K562 (cell line): Measurements from ENCODE around the gene AFDN. TPM values are rescaled to one million over a fixed set of nuclear protein-coding genes. Genes with fewer than 3 reads are reported as not detected.

Source experiments
- C11orf30 ChIP-seq: fragments of 450-650 bp; IDR thresholded peaks from 2 replicates; pipeline ENCODE4 v1.6.1; 2016; ENCODE audit warnings: low read depth, mild to moderate bottlenecking
- COPS2 ChIP-seq: fragments of 450-650 bp; conservative IDR thresholded peaks from 2 replicates; pipeline ENCODE4 v1.6.1; 2016; ENCODE audit warnings: mild to moderate bottlenecking, moderate library complexity
- FOXA1 ChIP-seq: fragments of 450-650 bp; IDR thresholded peaks from 2 replicates; pipeline ENCODE4 v1.6.1; 2016; ENCODE audit warnings: mild to moderate bottlenecking, borderline replicate concordance
- HDAC1 ChIP-seq, 2 experiments: fragments of 450-650 bp; IDR thresholded peaks; 2 replicates each; pipeline ENCODE4 v1.6.1; 2016 to 2017; ENCODE audit warnings: inconsistent platforms in 1 of 2, mild to moderate bottlenecking in 1 of 2, moderate library complexity in 1 of 2
- HNRNPUL1 ChIP-seq: fragments of 200-400 bp; formaldehyde crosslinking; IDR thresholded peaks from 2 replicates; pipeline ENCODE4 v1.6.1; 2017; ENCODE audit warnings: low read length
- MAFG ChIP-seq: fragments of 450-650 bp; conservative IDR thresholded peaks from 2 replicates; pipeline ENCODE4 v1.6.1; 2016; ENCODE audit warnings: missing genetic modification characterization, missing compliant biosample characterization
- MEF2A ChIP-seq: IDR thresholded peaks from 2 replicates; pipeline ENCODE4 v1.6.1; 2011; ENCODE audit warnings: low read depth, mild to moderate bottlenecking, low read length, moderate library complexity; ENCODE audit not compliant: control insufficient read depth
- NFE2 ChIP-seq: IDR thresholded peaks from 2 replicates; pipeline ENCODE4 v1.6.1; 2014; ENCODE audit warnings: antibody characterized with exemption, low read depth
- NFXL1 ChIP-seq: fragments of 450-650 bp; formaldehyde crosslinking; IDR thresholded peaks from 2 replicates; pipeline ENCODE4 v1.4.0; 2021; ENCODE audit warnings: mild to moderate bottlenecking
- NONO ChIP-seq, 2 experiments: fragments of 200-400 bp in 1 of 2; fragments of 450-650 bp in 1 of 2; formaldehyde crosslinking in 1 of 2; IDR thresholded peaks; 2 replicates each; pipeline ENCODE4 v1.6.1; 2017; ENCODE audit warnings: low read depth in 2 of 2, mild to moderate bottlenecking in 2 of 2, moderate library complexity in 2 of 2, low read length in 1 of 2
- PHB ChIP-seq: fragments of 250-450 bp; sonication (Bioruptor Pico); IDR thresholded peaks from 2 replicates; pipeline ENCODE4 v1.5.0; 2021
- PHF21A ChIP-seq: fragments of 450-650 bp; IDR thresholded peaks from 2 replicates; pipeline ENCODE4 v1.6.1; 2017; ENCODE audit warnings: low read depth, borderline replicate concordance
- POLR2AphosphoS5 ChIP-seq: IDR thresholded peaks from 2 replicates; pipeline ENCODE4 v1.6.1; 2011; ENCODE audit warnings: mild to moderate bottlenecking, low read depth, low read length, moderate library complexity; ENCODE audit not compliant: control insufficient read depth, insufficient read depth
- RREB1 ChIP-seq: fragments of 250-450 bp; sonication (Bioruptor Pico); IDR thresholded peaks from 2 replicates; pipeline ENCODE4 v1.4.0; 2020
- TAF1 ChIP-seq: IDR thresholded peaks from 2 replicates; pipeline ENCODE4 v1.6.1; 2011; ENCODE audit warnings: mild to moderate bottlenecking, low read length, moderate library complexity; ENCODE audit not compliant: insufficient read depth, control insufficient read depth, severe bottlenecking; ENCODE audit errors: extremely low read depth
- TCF7L2 ChIP-seq: fragments of 150-350 bp; IDR thresholded peaks from 2 replicates; pipeline ENCODE4 v1.6.1; 2016; ENCODE audit warnings: low read depth, mild to moderate bottlenecking, low read length, moderate library complexity
- USF2 ChIP-seq: sonication (generic); formaldehyde crosslinking; IDR thresholded peaks from 2 replicates; pipeline ENCODE4 v1.5.0; 2020; ENCODE audit warnings: missing genetic modification reagents
- ZNF740 ChIP-seq, 3 experiments: fragments of 200-800 bp in 1 of 3; sonication (Bioruptor generic) in 1 of 3; sonication (generic) in 1 of 3; formaldehyde crosslinking in 1 of 3; IDR thresholded peaks; 2 replicates each; pipeline versions ENCODE4 v1.6.1 to v1.8.0; 2016 to 2022; ENCODE audit warnings: mild to moderate bottlenecking in 2 of 3, missing compliant biosample characterization in 2 of 3, missing genetic modification characterization in 2 of 3, missing genetic modification reagents in 1 of 3
- ZNF76 ChIP-seq: fragments of 250-450 bp; sonication (Bioruptor Pico); IDR thresholded peaks from 2 replicates; pipeline ENCODE4 v1.4.0; 2020; ENCODE audit warnings: mild to moderate bottlenecking, moderate library complexity, borderline replicate concordance
- ZSCAN29 ChIP-seq: fragments of 450-650 bp; IDR thresholded peaks from 2 replicates; pipeline ENCODE4 v1.6.1; 2017
- ZZZ3 ChIP-seq: fragments of 450-650 bp; IDR thresholded peaks from 2 replicates; pipeline ENCODE4 v1.6.1; 2016; ENCODE audit warnings: antibody characterized with exemption, mild to moderate bottlenecking, moderate library complexity
- polyA plus RNA-seq, 8 experiments: library from polyadenylated mRNA; depleted of rRNA in 4 of 8; stranded (reverse) in 5 of 8; unstranded in 3 of 8; fragments of >200 nt; fragmentation: Nextera tagmentation in 2 of 8; fragmentation: Illumina TruSeq in 1 of 8; extraction: Ambion mirVana in 2 of 8; extraction: Trizol in 1 of 8; gene quantifications; 2 replicates each; pipeline versions ENCODE4 v1.2.1 to v1.2.3, GENCODE V29; 2011 to 2014; ENCODE audit warnings: inconsistent platforms in 1 of 8, missing spikeins in 1 of 8
- total RNA-seq, 7 experiments: library from RNA; depleted of rRNA in 6 of 7; stranded (reverse); fragments of >200 nt in 6 of 7; fragmentation: Illumina TruSeq in 2 of 7; extraction: Trizol in 2 of 7; gene quantifications; 2 replicates each; pipeline versions ENCODE4 v1.2.1 to v1.2.3, GENCODE V29; 2011 to 2021; ENCODE audit warnings: low replicate concordance in 1 of 7

Gene AFDN
- total and polyA plus RNA-seq, 9 of the 15 experiments (the other 6 are each of a cell fraction or from before 2014, with no cell fraction given): 7.2 to 129 (median 105) TPM

GRCh38 chr6:167824591-167825331, 1.9 kb upstream of the AFDN start (continued):
- TF ChIP-seq RREB1 (CRISPR knock-in tag): no peak
- TF ChIP-seq ZSCAN29: no peak
- no peak for TF ChIP-seq ZNF740 (CRISPR knock-in tag; IDR thresholded peaks at IDR 0.05)
- TF ChIP-seq ZNF740 (tag; IDR thresholded peaks at IDR 0.05): no peak
- 0 out of 2 replicates have a peak, but pooled peaks have one; percentile 5 for TF ChIP-seq ZNF76 (CRISPR knock-in tag)
- no peak for TF ChIP-seq HNRNPUL1
- no peak for TF ChIP-seq NONO (IDR thresholded peaks at IDR 0.05; ENCODE audit: low read depth in 2 of 2, low read length in 1 of 2)
- TF ChIP-seq FOXA1: no peak
- no peak for TF ChIP-seq POLR2AphosphoS5
- TF ChIP-seq MAFG (tag): peak; percentile 91
- TF ChIP-seq NFE2: peak; percentile 87
- TF ChIP-seq MEF2A: no peak
- TF ChIP-seq TAF1: peak; percentile 32
- peak; percentile 92 for TF ChIP-seq C11orf30
- TF ChIP-seq COPS2: no peak
- no peak for TF ChIP-seq TCF7L2
- peak; percentile 31; the same call in 1 of the 2 replicates for TF ChIP-seq USF2 (CRISPR knock-in tag)
- TF ChIP-seq PHB (CRISPR knock-in tag): no peak
- no peak for TF ChIP-seq NFXL1 (CRISPR knock-in tag)
- TF ChIP-seq HDAC1 (IDR thresholded peaks at IDR 0.05): peak in 1 of 2 experiments; percentile 72; a peak in 2 of 4 replicates
- no peak for TF ChIP-seq PHF21A
- TF ChIP-seq ZZZ3: no peak
